Endothelial cell of umbilical vein (primary cell): ENCODE results near the gene DAW1. TPM values are rescaled to one million over a fixed set of nuclear protein-coding genes. Genes with fewer than 3 reads are reported as not detected.

Experiments
- BruUV-seq: library from RNA; stranded (reverse); fragments of 400-500 nt; replicated peaks from 2 replicates; lab custom pipeline; 2021; lab: Mats Ljungman, UMichigan
- CTCF ChIA-PET: fragments of 300-600, 350-600 bp; sonication (Branson Sonifier 250); formaldehyde crosslinking; loops from one replicate; lab custom pipeline; 2021; ENCODE audit warnings: antibody characterized with exemption, inconsistent platforms; lab: Charles Lee
- POLR2A ChIA-PET: fragments of 300-600, 350-600 bp; sonication (Branson Sonifier 250); formaldehyde crosslinking; loops from one replicate; lab custom pipeline; 2021; ENCODE audit warnings: antibody characterized with exemption, inconsistent platforms; lab: Charles Lee
- DNase-seq: peaks from one replicate; pipeline ENCODE4 v3.0.0-alpha.2; 2011; ENCODE audit warnings: low read depth, low spot score
- FAIRE-seq: peaks from 2 replicates; lab custom pipeline; 2011; peaks lifted over from hg19 to GRCh38; lab: Jason Lieb, UNC
- H2AFZ ChIP-seq: 2 replicates; pipeline ENCODE4 v1.6.0; 2012; ENCODE audit warnings: low read depth, low read length, control low read depth, inconsistent platforms
- H3K27ac ChIP-seq: 2 replicates; pipeline ENCODE4 v1.5.1; 2011; ENCODE audit warnings: low read depth, mild to moderate bottlenecking, control low read depth, low read length, moderate library complexity; ENCODE audit not compliant: insufficient read depth
- H3K27me3 ChIP-seq, 2 experiments: 2 replicates each; pipeline versions ENCODE4 v1.6.0 to v1.6.1; 2011; ENCODE audit warnings: low read length in 2 of 2, mixed read lengths in 1 of 2; ENCODE audit not compliant: control insufficient read depth in 2 of 2, insufficient read depth in 2 of 2
- H3K36me3 ChIP-seq, 2 experiments: 2 replicates in 1 of 2; 3 replicates in 1 of 2; pipeline ENCODE4 v1.5.1; 2011; ENCODE audit warnings: low read length in 2 of 2, mild to moderate bottlenecking in 1 of 2, moderate library complexity in 1 of 2; ENCODE audit not compliant: control insufficient read depth in 2 of 2, insufficient read depth in 2 of 2; ENCODE audit errors: extremely low read depth in 1 of 2
- H3K4me1 ChIP-seq: 3 replicates; pipeline ENCODE4 v1.5.1; 2011; ENCODE audit warnings: mild to moderate bottlenecking, low read length; ENCODE audit not compliant: control insufficient read depth, insufficient read depth; ENCODE audit errors: extremely low read depth
- H3K4me2 ChIP-seq: 2 replicates; pipeline ENCODE4 v1.6.1; 2011; ENCODE audit warnings: low read length, control low read depth, mixed read lengths; ENCODE audit not compliant: insufficient read depth
- H3K4me3 ChIP-seq, 3 experiments: fragments of 200-600 bp in 1 of 3; sonication (generic), shearing (Covaris generic) in 1 of 3; replicated peaks in 1 of 3; 2 replicates each; pipeline ENCODE4 v1.5.1; 2011 to 2016; ENCODE audit warnings: control low read depth in 3 of 3, low read length in 3 of 3, mild to moderate bottlenecking in 2 of 3, inconsistent platforms in 1 of 3, low read depth in 1 of 3, moderate library complexity in 1 of 3; ENCODE audit not compliant: insufficient read depth in 1 of 3
- H3K79me2 ChIP-seq: 2 replicates; pipeline ENCODE4 v1.6.0; 2012; ENCODE audit warnings: low read length, inconsistent platforms; ENCODE audit not compliant: control insufficient read depth, insufficient read depth
- H3K9ac ChIP-seq: replicated peaks from 2 replicates; pipeline ENCODE3; 2011; ENCODE audit warnings: low read length, control low read depth; ENCODE audit not compliant: insufficient read depth; ENCODE audit errors: extremely low read depth
- H3K9me1 ChIP-seq: replicated peaks from 3 replicates; pipeline ENCODE4 v1.6.0; 2011; ENCODE audit warnings: mild to moderate bottlenecking, low read length; ENCODE audit not compliant: control insufficient read depth, insufficient read depth; ENCODE audit errors: extremely low read depth
- H3K9me3 ChIP-seq: replicated peaks from 2 replicates; pipeline ENCODE4 v1.5.1; 2012; ENCODE audit warnings: low read length, inconsistent platforms; ENCODE audit not compliant: control insufficient read depth, insufficient read depth
- H4K20me1 ChIP-seq: replicated peaks from 2 replicates; pipeline ENCODE3; 2011; ENCODE audit warnings: mild to moderate bottlenecking, low read length; ENCODE audit not compliant: control insufficient read depth, insufficient read depth; ENCODE audit errors: extremely low read depth
- CTCF ChIP-seq, 2 donors: IDR thresholded peaks; 1 replicate in 1 of 2; 2 replicates in 1 of 2; pipeline ENCODE4 v1.5.1; 2011; ENCODE audit warnings: low read length in 2 of 2, mild to moderate bottlenecking in 2 of 2, moderate library complexity in 2 of 2, control low read depth in 1 of 2, inconsistent platforms in 1 of 2, low read depth in 1 of 2; ENCODE audit not compliant: insufficient read depth in 1 of 2; ENCODE audit errors: extremely low read depth in 1 of 2
- EZH2 ChIP-seq: IDR thresholded peaks from 2 replicates; pipeline ENCODE4 v1.6.1; 2012; ENCODE audit warnings: borderline replicate concordance, low read depth, mild to moderate bottlenecking, moderate library complexity, low read length, inconsistent platforms; ENCODE audit not compliant: severe bottlenecking
- FOS ChIP-seq: IDR thresholded peaks from 2 replicates; pipeline ENCODE4 v1.6.1; 2011; ENCODE audit warnings: mild to moderate bottlenecking, low read length, moderate library complexity, borderline replicate concordance; ENCODE audit not compliant: insufficient read depth
- GATA2 ChIP-seq: IDR thresholded peaks from 2 replicates; pipeline ENCODE4 v1.7.0; 2011; ENCODE audit warnings: low read depth, mild to moderate bottlenecking, moderate library complexity, mixed read lengths, low read length; ENCODE audit not compliant: insufficient read length, insufficient read depth
- JUN ChIP-seq: IDR thresholded peaks from 2 replicates; pipeline ENCODE4 v1.6.1; 2011; ENCODE audit warnings: borderline replicate concordance, low read depth; ENCODE audit not compliant: insufficient read length, insufficient read depth
- MAX ChIP-seq: IDR thresholded peaks from 2 replicates; pipeline ENCODE4 v1.6.1; 2011; ENCODE audit not compliant: insufficient read depth, insufficient read length
- MYC ChIP-seq: IDR thresholded peaks from one replicate; pipeline ENCODE4 v1.6.1; 2011; ENCODE audit warnings: mild to moderate bottlenecking, low read depth, low read length
- POLR2A ChIP-seq: IDR thresholded peaks from 2 replicates; pipeline ENCODE4 v1.6.1; 2012; ENCODE audit warnings: low read depth, mild to moderate bottlenecking, control low read depth, low read length
- POLR2AphosphoS5 ChIP-seq: IDR thresholded peaks from 2 replicates; pipeline ENCODE4 v1.6.1; 2012; ENCODE audit warnings: low read depth, mild to moderate bottlenecking, control low read depth, low read length, moderate library complexity; ENCODE audit not compliant: insufficient read depth
- dilution Hi-C: fragments of 300-500 bp; cut with MboI; formaldehyde crosslinking; loops from one replicate; pipeline ENCODE4 v1.15.0; 2019; ENCODE audit warnings: low sequenced_read_pairs; ENCODE audit not compliant: extremely low pct_ligation_motif_present
- intact Hi-C: fragments of 100-400 bp; cut with micrococcal nuclease; formaldehyde crosslinking; loops from one replicate; pipeline ENCODE4 v1.10.0; 2022
- polyA plus RNA-seq, 4 experiments: library from polyadenylated mRNA; depleted of rRNA in 3 of 4; stranded (reverse) in 3 of 4; unstranded in 1 of 4; fragments of >200 nt; gene quantifications; 2 replicates each; pipeline versions ENCODE4 v1.2.1 to v1.2.3, GENCODE V29; 2011 to 2012; ENCODE audit warnings: missing spikeins in 1 of 4
- total RNA-seq: library from RNA; stranded (reverse); gene quantifications from 2 replicates; pipeline ENCODE4 v1.2.3, GENCODE V29; 2021

DAW1 gene
- total and polyA plus RNA-seq, 2 donors (not counting 3 experiments of a cell fraction or from before 2014, with no cell fraction given), result 1.2 to 2.0 TPM

GRCh38 chr2:227932403-227932802 is 61.0 kb downstream of the DAW1 start:
- no peaks in the 10 kb centered on the region for H3K27me3 ChIP-seq
- H3K36me3 ChIP-seq, result no peaks in the 10 kb centered on the region
- DNase-seq, result no peak
- no peak overlapping the region for H3K27ac ChIP-seq
- no peaks in the 10 kb centered on the region for H3K4me1 ChIP-seq
- BruUV-seq, result no TSS peak
- H4K20me1 ChIP-seq, result no peaks in the 10 kb centered on the region
- no peaks in the 10 kb centered on the region for H3K9me1 ChIP-seq
- intact Hi-C loops (loop anchor here (10.0 kb wide), 1 partner anchor 1502 kb away; no protein-coding TSS in a partner anchor), dilution Hi-C loops (no loop called here)
- H3K4me3 ChIP-seq, result no peak overlapping the region
- no peak overlapping the region for H3K9ac ChIP-seq
- CTCF ChIA-PET, result interaction anchor here (1.2 kb wide), 1 partner anchor 42 kb away, joined by 3 read pairs; no protein-coding TSS in a partner anchor
- POLR2A ChIA-PET, result no interaction called here
- no peak overlapping the region for H3K4me2 ChIP-seq
- H3K9me3 ChIP-seq, result no peaks in the 10 kb centered on the region
- TF ChIP-seq EZH2, result no peak
- TF ChIP-seq GATA2, result no peak
- TF ChIP-seq MAX, result no peak
- no peak for TF ChIP-seq CTCF (IDR thresholded peaks at IDR 0.05; ENCODE audit: extremely low read depth in 1 of 2, insufficient read depth in 1 of 2, low read depth in 1 of 2, low read length in 2 of 2)
- TF ChIP-seq POLR2A, result no peak
- TF ChIP-seq POLR2AphosphoS5, result no peak
- no peak for TF ChIP-seq MYC
- TF ChIP-seq FOS, result no peak
- no peak for TF ChIP-seq JUN
- H3K79me2 ChIP-seq, result no peaks in the 10 kb centered on the region
- no peak overlapping the region for H2AFZ ChIP-seq
- FAIRE-seq, result no peak
